Right renal pelvis (tissue), 4 donors: ENCODE measurements around the gene CACNA2D1. TPM values are rescaled to one million over a fixed set of nuclear protein-coding genes. Genes with fewer than 3 reads are reported as not detected.

Source experiments
- DNase-seq, 4 donors: peaks; one replicate each; pipeline ENCODE4 v3.0.0-alpha.2; 2013; ENCODE audit warnings: low read depth in 4 of 4, low spot score in 3 of 4, missing footprints in 1 of 4
- polyA plus RNA-seq, 4 donors: library from polyadenylated mRNA; unstranded; fragments of 120-200 nt; gene quantifications; one replicate each; pipeline ENCODE4 v1.2.1, GENCODE V29; 2013; ENCODE audit not compliant: insufficient read length in 4 of 4

The CACNA2D1 gene
- polyA plus RNA-seq, 4 donors = 24.3 to 29.1 (median 26.3) TPM

DNA sequence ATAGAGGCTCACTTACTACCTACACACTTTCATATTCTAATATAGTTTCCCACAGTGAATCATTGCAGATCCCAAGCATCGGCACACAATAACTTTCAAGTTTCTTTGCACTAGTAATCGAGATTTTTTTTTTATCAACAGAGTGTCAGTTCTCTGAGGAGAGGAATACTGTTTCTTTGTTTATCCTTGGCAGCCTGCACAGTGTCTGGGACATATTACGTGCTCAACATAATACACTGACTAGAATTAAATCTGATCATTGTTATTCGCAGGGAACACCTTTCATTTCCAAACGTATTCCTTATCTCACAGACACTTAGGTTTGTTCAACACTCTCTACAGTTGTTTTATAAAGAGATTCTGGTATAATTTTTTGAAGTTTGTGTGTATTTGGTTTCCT lies 95.3 kb downstream of the CACNA2D1 start:
- DNase-seq = no peak

- no peak for DNase-seq
These were observed 95.8 kb downstream of the CACNA2D1 start for GRCh38 chr7:82347808-82348207.

DNA sequence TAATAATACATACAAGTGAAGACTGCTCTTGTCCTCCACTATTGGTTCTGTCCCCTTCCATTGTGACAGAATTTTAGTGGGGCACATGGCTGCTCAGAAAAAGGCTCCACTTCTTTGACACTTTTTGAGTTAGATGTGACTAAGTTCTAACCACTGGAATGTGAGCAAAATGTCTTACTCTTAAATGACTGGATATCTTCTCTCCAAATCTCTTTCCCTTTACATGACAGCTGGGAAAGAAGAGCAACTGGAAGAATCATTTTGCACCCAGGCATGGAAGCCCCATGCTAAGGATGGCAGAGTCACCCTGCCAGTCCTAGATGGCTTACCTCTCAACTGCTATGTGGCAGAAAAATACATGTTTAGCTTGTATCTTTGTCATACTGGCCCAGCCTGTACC lies 97.7 kb downstream of the CACNA2D1 start:
- DNase-seq = no peak

- no peak for DNase-seq
These were observed 99.9 kb downstream of the CACNA2D1 start for GRCh38 chr7:82343716-82344115.

DNA sequence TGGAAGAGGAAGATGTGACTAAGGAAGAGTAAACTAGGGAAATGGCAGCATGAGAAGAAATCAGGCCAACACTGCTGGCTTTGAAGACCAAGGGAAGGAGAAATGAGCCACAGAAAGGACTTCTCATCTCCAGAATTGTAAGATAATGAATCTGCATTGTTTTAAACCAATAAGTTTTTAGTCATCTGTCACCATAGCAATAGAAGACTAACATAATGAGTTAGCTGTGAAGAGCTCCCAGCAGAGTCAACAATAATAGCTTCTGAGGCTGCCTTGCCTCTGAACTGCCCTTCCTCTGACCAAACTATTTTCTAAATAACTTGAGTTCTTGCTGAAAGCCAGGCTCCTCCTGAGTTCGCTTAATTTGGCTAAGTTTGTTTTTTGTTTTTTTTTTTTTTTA lies 103.6 kb downstream of the CACNA2D1 start:
- no peak for DNase-seq

DNA sequence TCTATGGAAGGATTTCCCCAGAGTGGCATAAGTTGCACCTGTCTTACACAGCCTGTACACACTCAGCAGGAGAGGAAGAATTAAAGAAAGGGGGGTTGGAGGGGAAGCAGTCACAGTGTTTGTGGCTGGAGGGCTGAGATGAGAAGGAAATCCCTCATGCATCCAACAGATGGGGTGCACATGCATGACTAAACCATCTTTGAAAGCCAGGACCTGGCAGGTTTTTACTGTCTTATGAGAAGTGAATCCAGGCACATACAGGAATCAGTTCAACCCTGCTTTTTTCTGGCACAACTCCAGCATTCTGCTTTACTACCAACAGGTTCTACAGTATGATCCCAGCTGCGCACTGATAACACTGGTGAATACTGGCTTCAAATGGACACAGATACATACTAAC lies 107.7 kb downstream of the CACNA2D1 start:
- peak in 1 of 4 donors; percentile 13 for DNase-seq

GRCh38 chr7:82335001-82335400 lies 108.6 kb downstream of the CACNA2D1 start:
- no peak for DNase-seq

GRCh38 chr7:82331234-82331633 lies 112.3 kb downstream of the CACNA2D1 start:
- no peak for DNase-seq

GRCh38 chr7:82330706-82331215 lies 112.8 kb downstream of the CACNA2D1 start:
- DNase-seq = no peak

DNA sequence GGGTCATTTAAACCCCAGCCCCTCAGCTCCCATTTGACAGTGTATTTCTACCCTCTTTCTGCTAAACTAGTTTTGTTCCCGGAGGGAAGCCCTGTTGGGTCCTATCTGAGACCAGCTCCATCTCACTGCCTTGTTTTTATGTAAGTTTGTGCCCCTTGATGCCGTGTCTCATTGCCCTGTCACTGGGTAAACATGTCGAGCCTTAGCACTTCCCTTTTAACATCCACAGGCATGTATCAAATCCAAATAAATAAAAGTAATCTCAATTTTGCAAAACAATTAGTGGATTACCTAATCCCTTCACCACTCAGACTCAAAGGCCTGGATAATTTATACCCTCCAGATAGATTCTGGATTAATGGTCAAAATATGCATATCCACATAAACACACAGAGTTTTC lies 115.7 kb downstream of the CACNA2D1 start:
- DNase-seq = no peak

DNA sequence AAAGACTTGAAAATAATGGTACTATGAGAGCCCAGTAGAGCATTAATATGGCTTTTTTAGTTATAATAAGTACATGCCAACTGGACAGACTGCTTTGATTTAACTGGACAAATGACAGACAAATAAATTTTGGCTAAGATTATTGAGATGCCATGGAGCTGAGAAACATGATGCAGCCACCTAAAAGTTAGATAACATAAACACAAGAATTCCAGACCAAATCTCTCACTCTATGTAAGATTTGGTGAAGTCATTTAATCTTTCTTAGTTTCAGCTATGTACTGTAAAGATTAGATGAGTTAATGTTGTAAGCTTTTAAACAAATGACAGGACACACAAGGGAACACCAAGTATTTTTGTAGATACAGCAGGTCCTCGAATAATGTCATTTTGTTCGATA lies 118.2 kb downstream of the CACNA2D1 start:
- no peak for DNase-seq

DNA sequence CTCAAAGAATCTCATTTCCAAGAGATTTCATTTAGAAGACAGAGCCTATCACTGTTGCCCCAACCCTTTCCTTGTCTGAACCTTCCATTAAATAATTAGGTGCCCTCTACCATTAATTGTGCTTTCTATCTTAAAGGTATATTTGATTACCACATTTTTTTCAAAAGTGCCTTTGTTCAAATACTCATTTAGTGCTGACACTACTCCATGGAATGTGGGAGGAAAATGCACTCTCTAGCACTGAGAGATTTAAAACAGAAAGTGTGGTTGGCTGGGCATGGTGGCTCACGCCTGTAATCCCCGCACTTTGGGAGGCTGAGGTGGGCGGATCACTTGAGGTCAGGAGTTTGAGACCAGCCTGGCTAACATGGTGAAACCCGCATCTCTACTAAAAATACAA lies 119.8 kb downstream of the CACNA2D1 start:
- DNase-seq = no peak

DNA sequence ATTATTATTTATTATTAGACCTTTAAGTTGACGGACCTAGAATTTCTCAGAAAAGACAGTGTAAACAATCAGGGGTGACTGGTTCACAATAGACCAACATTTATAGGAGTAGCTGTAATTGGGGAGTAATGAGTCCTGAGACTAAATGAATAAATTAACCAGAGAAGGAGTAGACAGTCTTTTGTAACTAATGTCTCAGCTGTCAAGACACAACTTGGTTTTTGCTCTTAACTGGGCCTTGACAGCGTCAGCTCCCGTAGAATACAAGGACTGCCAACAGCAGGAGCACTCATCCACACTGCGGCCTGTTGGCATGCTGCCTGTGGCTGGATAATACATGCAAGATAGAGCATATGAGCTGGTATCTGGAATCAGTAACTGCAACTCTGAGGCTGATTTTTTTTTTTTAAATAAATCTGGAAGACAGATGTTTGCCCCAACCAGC lies 123.9 kb downstream of the CACNA2D1 start:
- peak in 2 of 4 donors; percentile 30 to 48 for DNase-seq

- DNase-seq = no peak
These were observed 124.8 kb downstream of the CACNA2D1 start for GRCh38 chr7:82318786-82319185.

DNA sequence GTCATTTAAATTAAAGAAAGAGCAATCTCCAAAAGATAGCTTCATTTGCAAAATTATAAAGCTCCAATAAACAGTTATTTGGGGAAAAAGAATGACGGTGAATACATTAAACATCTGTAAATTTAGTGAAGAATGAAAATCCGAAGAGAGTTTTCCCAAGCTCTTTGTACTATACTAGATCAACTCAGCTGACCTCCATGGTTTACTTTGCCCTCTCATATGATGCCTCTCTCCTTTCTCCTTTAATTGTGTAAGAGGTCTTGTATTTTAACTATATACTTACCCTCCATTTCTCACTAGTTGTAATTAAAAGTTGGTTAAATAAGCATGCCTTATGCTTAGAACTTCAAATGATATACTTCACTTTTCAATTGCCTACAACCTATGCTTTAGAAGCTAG lies 125.8 kb downstream of the CACNA2D1 start:
- DNase-seq = no peak

- peak in 1 of 4 donors; percentile 15 for DNase-seq
These were observed 126.3 kb downstream of the CACNA2D1 start for GRCh38 chr7:82317257-82317721.

- DNase-seq = no peak
These were observed 130.3 kb downstream of the CACNA2D1 start for GRCh38 chr7:82313269-82313668.

GRCh38 chr7:82312646-82313045 lies 130.9 kb downstream of the CACNA2D1 start:
- DNase-seq = no peak

DNA sequence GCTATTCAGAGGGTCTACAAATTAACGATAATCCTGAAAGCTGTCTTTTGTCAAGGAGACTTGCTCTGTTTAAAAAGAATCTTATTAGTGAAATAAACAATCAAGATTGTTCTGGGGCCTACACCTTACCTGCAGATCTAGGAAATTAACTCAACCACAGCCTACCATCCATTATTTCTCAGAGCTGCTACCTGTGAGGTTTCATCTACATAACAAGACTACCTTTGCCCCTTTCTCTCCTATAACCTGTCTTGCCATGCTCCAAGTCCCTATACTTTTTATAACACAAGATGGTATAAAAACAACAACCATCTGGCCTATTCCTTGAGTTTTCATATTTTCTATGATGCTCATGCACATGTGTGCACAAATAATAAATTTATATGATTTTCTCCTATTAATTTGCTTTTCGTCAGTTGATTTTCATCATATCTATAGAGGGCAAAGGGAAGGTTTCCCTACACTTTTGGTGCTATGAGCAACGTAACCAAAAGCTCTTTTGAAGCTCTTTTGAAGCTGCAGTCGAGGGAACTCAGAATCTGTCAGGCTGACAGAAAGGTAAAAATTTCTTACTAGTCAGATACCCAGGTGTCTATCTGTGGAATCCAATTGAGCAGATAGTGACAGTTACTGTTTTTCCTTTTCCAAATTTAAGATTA lies 138.1 kb downstream of the CACNA2D1 start:
- DNase-seq = no peak

GRCh38 chr7:82294865-82295264 lies 148.7 kb downstream of the CACNA2D1 start:
- no peak for DNase-seq

GRCh38 chr7:82294382-82294784 lies 149.2 kb downstream of the CACNA2D1 start:
- DNase-seq = no peak

- no peak for DNase-seq
These were observed 150.1 kb downstream of the CACNA2D1 start for GRCh38 chr7:82293467-82293866.

- no peak for DNase-seq
These were observed 151.6 kb downstream of the CACNA2D1 start for GRCh38 chr7:82291931-82292330.
